Right lobe of liver (tissue), 6 donors: Measurements from ENCODE around the gene LRP2BP. TPM values are rescaled to one million over a fixed set of nuclear protein-coding genes. Genes with fewer than 3 reads are reported as not detected.
"Not testable (repeated sequence)": the region's sequence is repeated elsewhere in the genome, so short reads cannot be mapped to it uniquely, and the experiment has no call there.

Experiments
- ATAC-seq, 4 donors: fragments of 200-7000 bp; cut with Tn5 transposase; one replicate each; pipeline ENCODE4 v1.9.1; 2020; ENCODE audit warnings: mild to moderate bottlenecking in 4 of 4, moderate library complexity in 4 of 4
- DNase-seq, 3 donors: peaks; one replicate each; pipeline ENCODE4 v3.0.0-alpha.2; 2020
- H3K27ac ChIP-seq, 3 donors: fragments of 200-600 bp; one replicate each; pipeline ENCODE4 v1.8.0; 2022
- H3K27me3 ChIP-seq, 2 donors: fragments of 200-600 bp; one replicate each; pipeline ENCODE4 v1.8.0; 2022
- H3K36me3 ChIP-seq, 4 donors: fragments of 200-600 bp; sonication (generic) in 1 of 4; one replicate each; pipeline versions ENCODE4 v1.5.1 to v1.8.0; 2017 to 2022; ENCODE audit warnings: control low read depth in 1 of 4
- H3K4me1 ChIP-seq, 4 donors: fragments of 200-600 bp; sonication (generic) in 1 of 4; one replicate each; pipeline versions ENCODE4 v1.5.1 to v1.8.0; 2017 to 2022; ENCODE audit warnings: control low read depth in 1 of 4
- H3K4me3 ChIP-seq, 3 donors: fragments of 200-600 bp; one replicate each; pipeline ENCODE4 v1.8.0; 2022
- H3K9me3 ChIP-seq, 4 donors: fragments of 200-600 bp; sonication (generic) in 1 of 4; one replicate each; pipeline versions ENCODE4 v1.5.1 to v1.8.0; 2017 to 2022; ENCODE audit warnings: control low read depth in 1 of 4
- CTCF ChIP-seq, 4 donors: fragments of 200-600 bp in 3 of 4; fragments of 450-650 bp in 1 of 4; IDR thresholded peaks; one replicate each; pipeline versions ENCODE4 v1.5.1 to v1.8.0; 2016 to 2022; ENCODE audit warnings: antibody characterized with exemption in 4 of 4, mild to moderate bottlenecking in 2 of 4
- POLR2A ChIP-seq: fragments of 450-650 bp; IDR thresholded peaks from one replicate; pipeline ENCODE4 v1.6.1; 2017; ENCODE audit warnings: antibody characterized with exemption, mild to moderate bottlenecking
- WGBS: methylation state at CpG from one replicate; pipeline ENCODE4 v1.1.6; 2018; ENCODE audit warnings: low coverage, low lambda C conversion rate; ENCODE audit not compliant: insufficient coverage; ENCODE audit errors: missing lambda C conversion rate; 5-methylcytosine and 5-hydroxymethylcytosine counted together
- intact Hi-C, 2 donors: fragments of 100-400 bp; cut with DNase I; formaldehyde crosslinking; loops; one replicate each; pipeline versions ENCODE4 v1.11.2 to v1.14.1; 2022
- total RNA-seq, 6 experiments: library from RNA; depleted of rRNA in 2 of 6; stranded (reverse); fragments of >200 nt in 2 of 6; fragmentation: NEBNext Ultra II Directional in 3 of 6; extraction: Animal tissue kit (Norgen Biotek cat#: 25700) in 3 of 6; gene quantifications; one replicate each; pipeline versions ENCODE4 v1.1.0 to v1.2.4, GENCODE V29; 2016 to 2023
- donor health status: DM: no; HTN: yes; CAD: no.
- donor health status: DM: no; HTN: no; CAD: no.
- donor health status: DM: no; HTN: no; CAD: no.
- donor health status: DM: no; HTN: yes; CAD: no.
- donor health status: DM: no; HTN: yes; CAD: no.

The LRP2BP gene
- total RNA-seq, 6 experiments from 2014 or later = 0.19 to 0.37 (median 0.27) TPM

GRCh38 chr4:185369731-185370130 lies 26.0 kb downstream of the LRP2BP start:
- ATAC-seq (peak in 1 of 4 donors; percentile 48), DNase-seq (no peak)
- H3K9me3 ChIP-seq = no peaks in the 10 kb centered on the region
- H3K27ac ChIP-seq = no peak overlapping the region
- H3K27me3 ChIP-seq = no peaks in the 10 kb centered on the region
- H3K36me3 ChIP-seq = no peaks in the 10 kb centered on the region
- no peak for TF ChIP-seq POLR2A
- TF ChIP-seq CTCF (IDR thresholded peaks at IDR 0.05) = no peak
- 40% methylated on average over 3 of the region's 3 CpGs for WGBS
- no peak overlapping the region for H3K4me3 ChIP-seq
- no peaks in the 10 kb centered on the region for H3K4me1 ChIP-seq
- intact Hi-C loops = no loop called here

- H3K9me3 ChIP-seq = no peaks in the 10 kb centered on the region
- intact Hi-C loops = no loop called here
- peaks cover 0 to 26% (median 3%) of the 10 kb centered on the region in 4 donors for H3K4me1 ChIP-seq
- no peak overlapping the region for H3K4me3 ChIP-seq
- no peaks in the 10 kb centered on the region for H3K36me3 ChIP-seq
- DNase-seq = no peak
- 97% methylated on average over 5 of the region's 5 CpGs for WGBS
- ATAC-seq = no peak
- no peaks in the 10 kb centered on the region for H3K27me3 ChIP-seq
- TF ChIP-seq CTCF (IDR thresholded peaks at IDR 0.05) (no peak), POLR2A (no peak)
- no peak overlapping the region for H3K27ac ChIP-seq
Measured at GRCh38 chr4:185364886-185365285, 30.8 kb downstream of the LRP2BP start.

- ATAC-seq = peak; percentile 60 to 83 (median 80)
- no peak for TF ChIP-seq CTCF (IDR thresholded peaks at IDR 0.05)
- no peak for TF ChIP-seq POLR2A
- 28% methylated on average over 3 of the region's 3 CpGs for WGBS
Measured at GRCh38 chr4:185363251-185363650, 32.5 kb downstream of the LRP2BP start.

GRCh38 chr4:185362570-185362969 lies 33.2 kb downstream of the LRP2BP start:
- DNase-seq, ATAC-seq: not testable (repeated sequence)
- 77% methylated on average over 3 of the region's 6 CpGs for WGBS

More at GRCh38 chr4:185363251-185363650, 32.5 kb downstream of the LRP2BP start:
- Histone ChIP-seq H3K4me1 (peaks cover 0 to 26% (median 3%) of the 10 kb centered on the region in 4 donors), H3K27me3 (no peaks in the 10 kb centered on the region), H3K9me3 (no peaks in the 10 kb centered on the region), H3K4me3 (no peak overlapping the region), H3K36me3 (no peaks in the 10 kb centered on the region), H3K27ac (peak overlapping the region in 1 of 3 donors; percentile 24)
- intact Hi-C loops = no loop called here
- no peak for DNase-seq

GRCh38 chr4:185361872-185362271 lies 33.9 kb downstream of the LRP2BP start:
- Histone ChIP-seq H3K4me3 (no peak overlapping the region), H3K27ac (peak overlapping the region in 2 of 3 donors; percentile 33 to 38), H3K9me3 (no peaks in the 10 kb centered on the region), H3K4me1 (peaks cover 0 to 26% (median 3%) of the 10 kb centered on the region in 4 donors), H3K27me3 (no peaks in the 10 kb centered on the region), H3K36me3 (no peaks in the 10 kb centered on the region)
- DNase-seq (peak in 1 of 3 donors; percentile 69), ATAC-seq (peak; percentile 78 to 83 (median 80))
- intact Hi-C loops = no loop called here
- TF ChIP-seq POLR2A = no peak
- TF ChIP-seq CTCF (IDR thresholded peaks at IDR 0.05) = no peak
- WGBS = 29% methylated on average over 3 of the region's 3 CpGs

More at GRCh38 chr4:185362570-185362969, 33.2 kb downstream of the LRP2BP start:
- H3K4me3 ChIP-seq, H3K9me3 ChIP-seq, H3K36me3 ChIP-seq, intact Hi-C loops, H3K27me3 ChIP-seq: not testable (repeated sequence)
- H3K4me1 ChIP-seq = peaks cover 0 to 26% (median 3%) of the 10 kb centered on the region in 4 donors
- H3K27ac ChIP-seq = peak overlapping the region in 1 of 3 donors; percentile 38
